HepG2 (cell line): ENCODE data around the gene VPS52. TPM values are rescaled to one million over a fixed set of nuclear protein-coding genes. Genes with fewer than 3 reads are reported as not detected.

Source experiments
- BRD4 ChIP-seq: sonication (generic); formaldehyde crosslinking; IDR thresholded peaks from 2 replicates; pipeline ENCODE4 v1.4.0; 2020; ENCODE audit warnings: missing genetic modification reagents
- CBX1 ChIP-seq: IDR thresholded peaks from one replicate; pipeline ENCODE4 v1.6.1; 2016; ENCODE audit warnings: antibody characterized with exemption, low read depth
- DNMT3B ChIP-seq: conservative IDR thresholded peaks from 2 replicates; pipeline ENCODE4 v1.6.1; 2016; ENCODE audit warnings: missing biosample characterization, control low read depth
- E2F5 ChIP-seq: sonication (generic); formaldehyde crosslinking; conservative IDR thresholded peaks from 2 replicates; pipeline ENCODE4 v1.4.0; 2020; ENCODE audit warnings: missing genetic modification reagents
- FLYWCH1 ChIP-seq: sonication (generic); formaldehyde crosslinking; IDR thresholded peaks from 2 replicates; pipeline ENCODE4 v1.8.1; 2023; ENCODE audit warnings: mild to moderate bottlenecking, missing genetic modification reagents
- HINFP ChIP-seq: sonication (generic); formaldehyde crosslinking; IDR thresholded peaks from 2 replicates; pipeline ENCODE4 v1.4.0; 2020; ENCODE audit warnings: low read depth, mild to moderate bottlenecking, missing genetic modification reagents
- HOXA5 ChIP-seq: sonication (generic); formaldehyde crosslinking; IDR thresholded peaks from 2 replicates; pipeline ENCODE4 v1.4.0; 2020; ENCODE audit warnings: missing genetic modification reagents
- HOXA7 ChIP-seq: sonication (generic); formaldehyde crosslinking; IDR thresholded peaks from 2 replicates; pipeline ENCODE4 v1.8.1; 2022; ENCODE audit warnings: mild to moderate bottlenecking, missing genetic modification reagents, moderate library complexity
- KLF13 ChIP-seq: sonication (generic); formaldehyde crosslinking; IDR thresholded peaks from 2 replicates; pipeline ENCODE4 v1.4.0; 2020; ENCODE audit warnings: mild to moderate bottlenecking, missing genetic modification reagents
- MEIS2 ChIP-seq: sonication (generic); formaldehyde crosslinking; IDR thresholded peaks from 2 replicates; pipeline ENCODE4 v1.9.0; 2021; ENCODE audit warnings: mild to moderate bottlenecking, missing genetic modification reagents
- NFKB2 ChIP-seq: sonication (generic); formaldehyde crosslinking; IDR thresholded peaks from 2 replicates; pipeline ENCODE4 v1.4.0; 2020; ENCODE audit warnings: missing genetic modification reagents, borderline replicate concordance
- NFRKB ChIP-seq: fragments of 450-650 bp; IDR thresholded peaks from 2 replicates; pipeline ENCODE4 v1.6.1; 2017
- NONO ChIP-seq, 2 experiments: fragments of 450-650 bp in 1 of 2; sonication (generic) in 1 of 2; formaldehyde crosslinking in 1 of 2; IDR thresholded peaks in 1 of 2; conservative IDR thresholded peaks in 1 of 2; 2 replicates each; pipeline versions ENCODE4 v1.6.1 to v1.8.0; 2017 to 2022; ENCODE audit warnings: mild to moderate bottlenecking in 1 of 2, missing genetic modification reagents in 1 of 2, moderate library complexity in 1 of 2
- POGK ChIP-seq: sonication (generic); formaldehyde crosslinking; conservative IDR thresholded peaks from 2 replicates; pipeline ENCODE4 v1.8.0; 2022; ENCODE audit warnings: mild to moderate bottlenecking, moderate library complexity, missing genetic modification reagents
- SRF ChIP-seq: IDR thresholded peaks from 2 replicates; pipeline ENCODE4 v1.6.1; 2011; ENCODE audit warnings: mild to moderate bottlenecking, low read depth, low read length, moderate library complexity
- SRSF1 ChIP-seq: fragments of 200-400 bp; formaldehyde crosslinking; optimal IDR thresholded peaks from 2 replicates; pipeline ENCODE3; 2017; ENCODE audit warnings: mild to moderate bottlenecking, low read depth, low read length, moderate library complexity
- TFE3 ChIP-seq: IDR thresholded peaks from 2 replicates; pipeline ENCODE4 v1.6.1; 2016
- ZBTB3 ChIP-seq: sonication (generic); formaldehyde crosslinking; IDR thresholded peaks from 2 replicates; pipeline ENCODE4 v1.4.0; 2020; ENCODE audit warnings: low read depth, mild to moderate bottlenecking, moderate library complexity, missing genetic modification reagents, borderline replicate concordance
- ZFP37 ChIP-seq: sonication (generic); formaldehyde crosslinking; IDR thresholded peaks from 2 replicates; pipeline ENCODE4 v1.4.0; 2020; ENCODE audit warnings: missing genetic modification reagents, borderline replicate concordance
- ZNF225 ChIP-seq: sonication (generic); formaldehyde crosslinking; IDR thresholded peaks from 2 replicates; pipeline ENCODE4 v1.4.0; 2020; ENCODE audit warnings: mild to moderate bottlenecking, missing genetic modification reagents
- ZNF350 ChIP-seq: sonication (generic); formaldehyde crosslinking; IDR thresholded peaks from 2 replicates; pipeline ENCODE4 v1.4.0; 2020; ENCODE audit warnings: mild to moderate bottlenecking, low read depth, missing genetic modification reagents, borderline replicate concordance
- ZNF567 ChIP-seq: sonication (generic); formaldehyde crosslinking; IDR thresholded peaks from 2 replicates; pipeline ENCODE4 v1.8.1; 2023; ENCODE audit warnings: mild to moderate bottlenecking, missing genetic modification reagents, borderline replicate concordance
- ZNF670 ChIP-seq: sonication (generic); formaldehyde crosslinking; IDR thresholded peaks from 2 replicates; pipeline ENCODE4 v1.8.0; 2022; ENCODE audit warnings: mild to moderate bottlenecking, missing genetic modification reagents, borderline replicate concordance
- ZNF777 ChIP-seq: sonication (generic); formaldehyde crosslinking; IDR thresholded peaks from 2 replicates; pipeline ENCODE4 v1.4.0; 2020; ENCODE audit warnings: missing genetic modification reagents
- polyA plus RNA-seq, 8 experiments: library from polyadenylated mRNA; depleted of rRNA in 3 of 8; stranded (reverse) in 7 of 8; unstranded in 1 of 8; fragments of >200 nt; fragmentation: Illumina TruSeq in 4 of 8; extraction: Trizol in 4 of 8; gene quantifications; 2 replicates each; pipeline versions ENCODE4 v1.2.1 to v1.2.3, GENCODE V29; 2011 to 2016; ENCODE audit warnings: low read depth in 4 of 8, missing spikeins in 1 of 8, mixed read lengths in 1 of 8; ENCODE audit not compliant: insufficient read depth in 1 of 8
- total RNA-seq, 5 experiments: library from RNA; depleted of rRNA; stranded (reverse); fragments of >200 nt; fragmentation: Illumina TruSeq; extraction: Trizol; gene quantifications; 2 replicates each; pipeline ENCODE4 v1.2.3, GENCODE V29; 2016; ENCODE audit warnings: low read depth in 1 of 5

Gene VPS52
- total and polyA plus RNA-seq, 2 of the 13 experiments (the other 11 are each of a cell fraction or from before 2014, with no cell fraction given): 48.9 to 85.5 TPM

GRCh38 chr6:33248643-33248931 lies 23.1 kb downstream of the VPS52 start (continued):
- TF ChIP-seq POGK (CRISPR knock-in tag) (0 out of 2 replicates have a peak, but pooled peaks have one; percentile 36), ZNF350 (CRISPR knock-in tag) (peak; percentile 70; the same call in 1 of the 2 replicates), TFE3 (CRISPR knock-in tag) (peak; percentile 10; the same call in 1 of the 2 replicates), SRF (no peak), NFRKB (no peak), HOXA5 (CRISPR knock-in tag) (0 out of 2 replicates have a peak, but pooled peaks have one; percentile 16), ZNF777 (CRISPR knock-in tag) (peak; percentile 84), ZNF670 (0 out of 2 replicates have a peak, but pooled peaks have one; percentile 72), ZNF567 (0 out of 2 replicates have a peak, but pooled peaks have one; percentile 81), DNMT3B (no peak), FLYWCH1 (no peak), ZBTB3 (no peak), ZNF225 (0 out of 2 replicates have a peak, but pooled peaks have one; percentile 28), KLF13 (CRISPR knock-in tag) (peak; percentile 77; the same call in 1 of the 2 replicates), CBX1 (no peak), NONO (IDR thresholded peaks at IDR 0.05) (no peak), NONO (CRISPR knock-in tag; conservative IDR thresholded peaks at IDR 0.05) (no peak), E2F5 (CRISPR knock-in tag) (no peak), NFKB2 (CRISPR knock-in tag) (peak; percentile 69; the same call in 1 of the 2 replicates), MEIS2 (CRISPR knock-in tag) (0 out of 2 replicates have a peak, but pooled peaks have one; percentile 20), ZFP37 (0 out of 2 replicates have a peak, but pooled peaks have one; percentile 51), SRSF1 (no peak), BRD4 (CRISPR knock-in tag) (0 out of 2 replicates have a peak, but pooled peaks have one; percentile 51), HOXA7 (CRISPR knock-in tag) (no peak), HINFP (0 out of 2 replicates have a peak, but pooled peaks have one; percentile 59)
